ENCODE results near the gene YPEL3. TPM values are rescaled to one million over a fixed set of nuclear protein-coding genes. Genes with fewer than 3 reads are reported as not detected.

The YPEL3 gene
- total RNA-seq, 4 donors from 2014 or later: 97.2 to 197 (median 154) TPM

- H3K4me1 ChIP-seq: no peaks in the 10 kb centered on the region
- H3K4me3 ChIP-seq: no peak overlapping the region
- intact Hi-C loops (cut with DNase I; ENCODE audit: low total_unique reads): no loop called here
- no peak overlapping the region for H3K27ac ChIP-seq
- TF ChIP-seq POLR2A (IDR thresholded peaks at IDR 0.05): no peak
- TF ChIP-seq, protein P1, sequence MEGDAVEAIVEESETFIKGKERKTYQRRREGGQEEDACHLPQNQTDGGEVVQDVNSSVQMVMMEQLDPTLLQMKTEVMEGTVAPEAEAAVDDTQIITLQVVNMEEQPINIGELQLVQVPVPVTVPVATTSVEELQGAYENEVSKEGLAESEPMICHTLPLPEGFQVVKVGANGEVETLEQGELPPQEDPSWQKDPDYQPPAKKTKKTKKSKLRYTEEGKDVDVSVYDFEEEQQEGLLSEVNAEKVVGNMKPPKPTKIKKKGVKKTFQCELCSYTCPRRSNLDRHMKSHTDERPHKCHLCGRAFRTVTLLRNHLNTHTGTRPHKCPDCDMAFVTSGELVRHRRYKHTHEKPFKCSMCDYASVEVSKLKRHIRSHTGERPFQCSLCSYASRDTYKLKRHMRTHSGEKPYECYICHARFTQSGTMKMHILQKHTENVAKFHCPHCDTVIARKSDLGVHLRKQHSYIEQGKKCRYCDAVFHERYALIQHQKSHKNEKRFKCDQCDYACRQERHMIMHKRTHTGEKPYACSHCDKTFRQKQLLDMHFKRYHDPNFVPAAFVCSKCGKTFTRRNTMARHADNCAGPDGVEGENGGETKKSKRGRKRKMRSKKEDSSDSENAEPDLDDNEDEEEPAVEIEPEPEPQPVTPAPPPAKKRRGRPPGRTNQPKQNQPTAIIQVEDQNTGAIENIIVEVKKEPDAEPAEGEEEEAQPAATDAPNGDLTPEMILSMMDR (IDR thresholded peaks at IDR 0.05 in 4 of 5, conservative IDR thresholded peaks at IDR 0.05 in 1 of 5): peak in 4 of 5 experiments; percentile 53 to 62 (median 58)
- no peak for ATAC-seq
- no peaks in the 10 kb centered on the region for H3K9me3 ChIP-seq
- H3K36me3 ChIP-seq: peaks cover 0 to 35% of the 10 kb centered on the region in 2 donors
- no peaks in the 10 kb centered on the region for H3K27me3 ChIP-seq
- DNase-seq: peak in 1 of 2 donors; percentile 32
- in situ Hi-C loops (cut with MboI; ENCODE audit: low sequenced_read_pairs in 4 of 4): loop anchor here in 1 of 4 donors (25.0 kb wide), 1 partner anchor 300 kb away; the partner anchor contains the start of gene ZNF771
These were observed 16.4 kb upstream of the YPEL3 start for GRCh38 chr16:30112197-30113030.

DNA sequence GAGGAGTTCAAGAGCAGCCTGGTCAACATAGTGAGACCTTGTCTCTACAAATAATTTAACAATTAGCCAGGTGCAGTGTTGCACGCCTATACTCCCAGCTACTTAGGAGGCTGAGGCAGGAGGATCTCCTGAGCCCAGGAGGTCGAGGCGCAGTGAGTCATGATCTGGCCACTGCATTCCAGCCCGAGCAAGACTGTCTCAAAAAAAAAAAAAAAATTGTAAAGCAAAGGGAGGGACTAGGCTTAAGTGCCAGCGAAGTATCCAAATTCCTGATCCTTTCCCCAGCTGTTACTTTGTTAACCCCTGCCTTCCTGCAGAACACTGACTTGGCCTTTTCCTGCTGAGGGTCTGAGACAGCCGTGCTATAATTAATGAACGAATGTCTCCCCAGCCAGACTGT lies 14.6 kb upstream of the YPEL3 start:
- H3K4me3 ChIP-seq: no peak overlapping the region
- no peak for ATAC-seq
- in situ Hi-C loops (cut with MboI; ENCODE audit: low sequenced_read_pairs in 4 of 4) (loop anchor here in 1 of 4 donors (25.0 kb wide), 1 partner anchor 302 kb away; the partner anchor contains the start of gene ZNF771), intact Hi-C loops (cut with DNase I; ENCODE audit: low total_unique reads) (no loop called here)
- no peak overlapping the region for H3K27ac ChIP-seq
- no peak for DNase-seq
- no peaks in the 10 kb centered on the region for H3K9me3 ChIP-seq
- H3K36me3 ChIP-seq: peaks cover 0 to 25% of the 10 kb centered on the region in 2 donors
- TF ChIP-seq, protein P1 (IDR thresholded peaks at IDR 0.05 in 4 of 5, conservative IDR thresholded peaks at IDR 0.05 in 1 of 5): no peak
- TF ChIP-seq POLR2A (IDR thresholded peaks at IDR 0.05): no peak
- no peaks in the 10 kb centered on the region for H3K4me1 ChIP-seq
- no peaks in the 10 kb centered on the region for H3K27me3 ChIP-seq

- Histone ChIP-seq H3K27me3 (no peaks in the 10 kb centered on the region), H3K27ac (no peak overlapping the region), H3K9me3 (no peaks in the 10 kb centered on the region), H3K4me3 (no peak overlapping the region), H3K36me3 (peaks cover 0 to 21% of the 10 kb centered on the region in 2 donors), H3K4me1 (no peaks in the 10 kb centered on the region)
- intact Hi-C loops (cut with DNase I; ENCODE audit: low total_unique reads): no loop called here
- ATAC-seq (no peak), DNase-seq (no peak)
- TF ChIP-seq, protein P1 (IDR thresholded peaks at IDR 0.05 in 4 of 5, conservative IDR thresholded peaks at IDR 0.05 in 1 of 5): no peak
- in situ Hi-C loops (cut with MboI; ENCODE audit: low sequenced_read_pairs in 4 of 4): loop anchor here in 2 of 4 donors (10.0 to 25.0 kb wide), 2 partner anchors 77 to 304 kb away; partner anchors contain the start of genes CORO1A (in 1 of the 2) and ZNF771 (in 1 of the 2)
These were observed 12.2 kb upstream of the YPEL3 start for GRCh38 chr16:30108059-30108850.

DNA sequence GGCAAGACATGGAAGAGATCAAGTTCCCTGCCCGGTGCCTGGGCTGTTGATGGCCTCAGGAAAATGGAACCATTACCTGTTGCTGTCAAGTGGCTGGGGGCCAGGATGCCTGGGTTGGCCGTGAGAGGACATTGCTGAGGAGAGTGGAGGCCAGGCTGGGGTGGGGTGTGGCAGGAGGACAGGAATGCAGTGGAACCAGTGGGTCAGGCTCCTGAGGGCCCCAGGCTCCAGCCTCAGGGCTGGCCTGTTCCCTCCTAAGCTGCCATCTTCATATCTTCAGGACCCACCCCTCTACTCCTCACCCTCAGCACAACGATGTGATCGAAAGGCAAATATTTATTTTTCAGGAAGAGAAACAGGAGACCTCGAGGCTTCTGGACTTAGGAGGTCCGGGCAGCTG lies 8.5 kb upstream of the YPEL3 start:
- H3K9me3 ChIP-seq: no peaks in the 10 kb centered on the region
- TF ChIP-seq POLR2A (IDR thresholded peaks at IDR 0.05): no peak
- TF ChIP-seq, protein P1 (IDR thresholded peaks at IDR 0.05 in 4 of 5, conservative IDR thresholded peaks at IDR 0.05 in 1 of 5): no peak
- in situ Hi-C loops (cut with MboI; ENCODE audit: low sequenced_read_pairs in 4 of 4) (loop anchor here in 2 of 4 donors (10.0 to 25.0 kb wide), 2 partner anchors 80 to 308 kb away; partner anchors contain the start of genes CORO1A (in 1 of the 2) and ZNF771 (in 1 of the 2)), intact Hi-C loops (cut with DNase I; ENCODE audit: low total_unique reads) (no loop called here)
- peaks cover 0 to 21% of the 10 kb centered on the region in 2 donors for H3K36me3 ChIP-seq
- H3K27ac ChIP-seq: no peak overlapping the region
- ATAC-seq (no peak), DNase-seq (no peak)
- H3K27me3 ChIP-seq: no peaks in the 10 kb centered on the region
- H3K4me1 ChIP-seq: no peaks in the 10 kb centered on the region
- H3K4me3 ChIP-seq: no peak overlapping the region
